ENCODE data around the gene SACS. TPM values are rescaled to one million over a fixed set of nuclear protein-coding genes. Genes with fewer than 3 reads are reported as not detected.
"Not testable (repeated sequence)": the region's sequence is repeated elsewhere in the genome, so short reads cannot be mapped to it uniquely, and the experiment has no call there.

SACS gene
- polyA plus RNA-seq, 1 donor from 2014 or later = 4.2 TPM

GRCh38 chr13:23330356-23330755, 103.1 kb downstream of the SACS start:
- Mint-ChIP-seq H3K27me3 (no peaks in the 10 kb centered on the region), H3K4me3 (no peak overlapping the region), H3K4me1 (peaks cover 0 to 2% (median 0%) of the 10 kb centered on the region in 3 donors), H3K9me3 (peaks cover 7 to 40% (median 7%) of the 10 kb centered on the region in 3 donors), H3K36me3 (peaks cover 11% of the 10 kb centered on the region), H3K27ac (no peak overlapping the region)

GRCh38 chr13:23325191-23325590, 108.3 kb downstream of the SACS start:
- Mint-ChIP-seq H3K27ac (no peak overlapping the region), H3K4me3 (no peak overlapping the region), H3K9me3 (no peaks in the 10 kb centered on the region), H3K4me1 (peaks cover 0 to 7% (median 6%) of the 10 kb centered on the region in 3 donors), H3K27me3 (no peaks in the 10 kb centered on the region), H3K36me3 (peaks cover 5% of the 10 kb centered on the region)

GRCh38 chr13:23323946-23324709, 109.4 kb downstream of the SACS start:
- Mint-ChIP-seq H3K27ac (no peak overlapping the region), H3K4me3 (no peak overlapping the region), H3K9me3 (no peaks in the 10 kb centered on the region), H3K4me1 (peaks cover 0 to 7% (median 6%) of the 10 kb centered on the region in 3 donors), H3K36me3 (peaks cover 5% of the 10 kb centered on the region), H3K27me3 (no peaks in the 10 kb centered on the region)

- H3K4me1 Mint-ChIP-seq = peaks cover 0 to 7% (median 6%) of the 10 kb centered on the region in 3 donors
- no peaks in the 10 kb centered on the region for H3K9me3 Mint-ChIP-seq
- H3K36me3 Mint-ChIP-seq = peaks cover 5% of the 10 kb centered on the region
- no peak overlapping the region for H3K4me3 Mint-ChIP-seq
- no peak overlapping the region for H3K27ac Mint-ChIP-seq
- H3K27me3 Mint-ChIP-seq = peaks cover 2% of the 10 kb centered on the region
Observed at GRCh38 chr13:23322353-23323336, 110.9 kb downstream of the SACS start.

- Mint-ChIP-seq H3K4me3 (peak overlapping the region; percentile 25 to 91 (median 84)), H3K27me3 (peaks cover 2% of the 10 kb centered on the region), H3K36me3 (no peaks in the 10 kb centered on the region), H3K9me3 (peaks cover 0 to 2% (median 0%) of the 10 kb centered on the region in 3 donors), H3K27ac (peak overlapping the region in 1 of 3 donors; percentile 27), H3K4me1 (peaks cover 0 to 7% (median 6%) of the 10 kb centered on the region in 3 donors)
Observed at GRCh38 chr13:23321535-23322241, 111.8 kb downstream of the SACS start.

GRCh38 chr13:23320926-23321534, 112.5 kb downstream of the SACS start:
- Mint-ChIP-seq H3K27ac (peak overlapping the region in 1 of 3 donors; percentile 27), H3K27me3 (peaks cover 2% of the 10 kb centered on the region), H3K36me3 (no peaks in the 10 kb centered on the region), H3K9me3 (peaks cover 0 to 2% (median 0%) of the 10 kb centered on the region in 3 donors), H3K4me3 (peak overlapping the region; percentile 25 to 91 (median 84)), H3K4me1 (peaks cover 0 to 7% (median 6%) of the 10 kb centered on the region in 3 donors)

- Mint-ChIP-seq H3K27ac (no peak overlapping the region), H3K4me1 (peaks cover 0 to 7% (median 6%) of the 10 kb centered on the region in 3 donors), H3K9me3 (peaks cover 0 to 2% (median 0%) of the 10 kb centered on the region in 3 donors), H3K27me3 (peaks cover 2% of the 10 kb centered on the region), H3K36me3 (no peaks in the 10 kb centered on the region), H3K4me3 (no peak overlapping the region)
Observed at GRCh38 chr13:23319883-23320224, 113.6 kb downstream of the SACS start.

- not testable (repeated sequence) for H3K36me3 Mint-ChIP-seq, H3K27me3 Mint-ChIP-seq, H3K9me3 Mint-ChIP-seq, H3K27ac Mint-ChIP-seq, H3K4me1 Mint-ChIP-seq, H3K4me3 Mint-ChIP-seq
Observed at GRCh38 chr13:23314837-23315236, 118.7 kb downstream of the SACS start.

- Mint-ChIP-seq H3K27ac (no peak overlapping the region), H3K9me3 (no peaks in the 10 kb centered on the region), H3K4me1 (no peaks in the 10 kb centered on the region), H3K4me3 (no peak overlapping the region), H3K27me3 (peaks cover 2% of the 10 kb centered on the region), H3K36me3 (peaks cover 1% of the 10 kb centered on the region)
Observed at GRCh38 chr13:23292586-23292985, 140.9 kb downstream of the SACS start.

GRCh38 chr13:23289917-23290357, 143.6 kb downstream of the SACS start:
- Mint-ChIP-seq H3K27me3 (peaks cover 1% of the 10 kb centered on the region), H3K36me3 (peaks cover 1% of the 10 kb centered on the region), H3K9me3 (no peaks in the 10 kb centered on the region), H3K4me3 (no peak overlapping the region), H3K4me1 (no peaks in the 10 kb centered on the region), H3K27ac (no peak overlapping the region)

GRCh38 chr13:23288995-23289394, 144.5 kb downstream of the SACS start:
- Mint-ChIP-seq H3K27me3 (peaks cover 1% of the 10 kb centered on the region), H3K4me3 (no peak overlapping the region), H3K4me1 (no peaks in the 10 kb centered on the region), H3K27ac (no peak overlapping the region), H3K9me3 (no peaks in the 10 kb centered on the region), H3K36me3 (peaks cover 1% of the 10 kb centered on the region)

GRCh38 chr13:23288564-23288963, 144.9 kb downstream of the SACS start:
- no peak overlapping the region for H3K27ac Mint-ChIP-seq

GRCh38 chr13:23279321-23279720, 154.2 kb downstream of the SACS start:
- H3K4me3 Mint-ChIP-seq = no peak overlapping the region
- H3K27me3 Mint-ChIP-seq = peaks cover 3% of the 10 kb centered on the region
- H3K27ac Mint-ChIP-seq = no peak overlapping the region
- no peaks in the 10 kb centered on the region for H3K4me1 Mint-ChIP-seq
- H3K36me3 Mint-ChIP-seq = no peaks in the 10 kb centered on the region
- H3K9me3 Mint-ChIP-seq = peaks cover 0 to 8% (median 0%) of the 10 kb centered on the region in 3 donors

More at GRCh38 chr13:23288564-23288963, 144.9 kb downstream of the SACS start:
- Mint-ChIP-seq H3K36me3 (peaks cover 1% of the 10 kb centered on the region), H3K4me3 (no peak overlapping the region), H3K9me3 (no peaks in the 10 kb centered on the region), H3K4me1 (no peaks in the 10 kb centered on the region), H3K27me3 (peaks cover 1% of the 10 kb centered on the region)
